Measurements from ENCODE around the gene SSC4D. TPM values are rescaled to one million over a fixed set of nuclear protein-coding genes. Genes with fewer than 3 reads are reported as not detected.

SSC4D gene
- 0.37 and 1.2 TPM in 2 replicates for total RNA-seq

DNA sequence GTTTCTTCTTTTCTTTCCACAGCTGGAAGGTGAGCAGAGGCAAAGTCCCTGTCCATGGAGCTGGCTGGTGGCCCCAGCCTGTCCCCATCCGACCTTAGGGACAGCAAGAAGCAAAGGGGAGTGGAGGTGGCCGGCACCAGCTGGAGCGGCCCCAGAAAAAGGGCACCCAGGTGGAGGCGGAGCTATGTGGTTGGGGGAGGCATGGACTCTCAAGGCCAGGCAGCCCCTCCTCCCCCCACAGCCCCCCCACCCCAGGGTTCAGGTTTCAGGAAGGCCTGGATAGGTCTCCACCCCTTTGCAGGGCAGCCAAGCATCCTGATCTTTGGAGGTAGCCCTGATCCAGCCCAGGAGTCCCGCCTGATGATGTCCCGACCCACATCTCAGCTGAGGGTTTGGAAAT, at the start of gene SSC4D:
Gene SSC4D, minus strand, starts transcription at position 161 of the 400 bp plus-strand sequence. CDS start 5,258 bp downstream, outside the sequence.

DNA sequence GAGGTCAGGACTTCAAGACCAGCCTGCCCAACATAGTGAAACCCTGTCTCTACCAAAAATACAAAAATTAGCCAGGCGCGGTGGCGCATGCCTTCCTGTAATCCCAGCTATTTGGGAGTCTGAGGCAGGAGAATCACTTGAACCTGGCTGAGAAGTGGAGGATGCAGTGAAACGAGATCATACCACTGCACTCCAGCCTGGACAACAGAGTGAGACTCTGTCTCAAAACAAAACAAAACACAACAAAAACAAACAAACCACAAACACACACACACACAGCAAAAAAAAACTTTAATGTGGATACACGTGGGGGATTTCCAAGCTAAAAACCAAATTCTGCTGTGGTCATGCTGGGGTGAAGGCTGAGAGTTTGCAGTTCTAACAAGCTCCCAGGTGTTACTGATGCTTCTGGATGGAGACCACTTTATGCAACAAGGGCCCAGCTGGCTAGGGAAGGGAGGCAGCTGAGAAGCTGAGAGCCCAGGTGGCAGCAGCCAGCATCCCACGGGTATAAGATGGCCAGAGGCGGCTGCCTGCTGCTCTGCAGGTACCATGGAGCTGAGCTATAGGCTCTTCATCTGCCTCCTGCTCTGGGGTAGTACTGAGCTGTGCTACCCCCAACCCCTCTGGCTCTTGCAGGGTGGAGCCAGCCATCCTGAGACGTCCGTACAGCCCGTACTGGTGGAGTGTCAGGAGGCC, 15.1 kb upstream of the SSC4D start, which contains the start of gene ZP3:
Gene ZP3, plus strand, starts transcription at position 538 of the 699 bp plus-strand sequence. Its CDS starts 15 bp downstream, at position 553.

DNA sequence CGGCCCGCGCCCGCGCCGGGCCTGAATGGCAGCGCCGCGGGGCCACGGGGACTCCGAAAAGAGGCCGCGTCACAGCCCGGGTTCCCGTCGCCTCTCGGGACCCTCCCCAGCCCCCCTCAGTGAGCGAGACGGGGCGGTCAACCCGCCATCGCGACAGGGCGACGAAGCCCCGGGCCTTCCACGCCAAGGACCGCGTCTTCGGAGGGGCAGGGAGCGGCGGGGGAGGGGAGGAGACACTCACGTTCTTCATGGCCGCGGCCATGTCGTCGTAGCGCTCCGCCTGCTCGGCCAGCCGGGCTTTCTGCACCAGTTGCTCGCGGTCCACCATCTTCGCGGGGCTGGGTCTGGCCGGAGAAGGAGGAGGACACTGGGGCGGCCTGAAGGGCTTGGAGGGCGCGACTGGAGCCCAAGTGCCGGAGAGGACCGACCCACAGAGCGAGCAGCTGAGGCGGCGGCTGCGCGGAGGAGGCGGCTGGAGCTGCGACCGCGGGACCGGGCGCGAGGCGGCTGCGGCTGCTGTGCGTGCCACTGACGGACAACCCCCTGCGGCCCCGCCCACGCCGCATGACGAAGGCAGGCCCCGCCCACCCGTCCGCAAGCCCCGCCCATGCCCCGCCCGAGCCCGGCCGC, 50.9 kb downstream of the SSC4D start, which contains the start of gene YWHAG:
Gene YWHAG, minus strand, starts transcription at position 511 of the 630 bp plus-strand sequence. Its CDS starts 183 bp downstream, at position 328.

Other genes with a start within 250 kb of the SSC4D start
- 6.8 and 7.9 TPM in 2 replicates for gene SRRM3, start 207.8 kb downstream of the SSC4D start, total RNA-seq
- gene HSPB1, start 107.0 kb downstream of the SSC4D start, total RNA-seq = 467 and 471 TPM in 2 replicates
- gene YWHAG, start 50.7 kb downstream of the SSC4D start, total RNA-seq = 71.0 and 81.4 TPM in 2 replicates
- gene ZP3, start 15.3 kb upstream of the SSC4D start, total RNA-seq = 3.7 and 4.6 TPM in 2 replicates
- gene DTX2, start 52.0 kb upstream of the SSC4D start, total RNA-seq = 7.8 and 17.3 TPM in 2 replicates
- gene UPK3B, start 100.9 kb upstream of the SSC4D start, total RNA-seq = not detected in 2 replicates
- 0.75 TPM in 1 of 2 replicates, not detected in the other for gene SPDYE16, start 133.6 kb upstream of the SSC4D start, total RNA-seq
- gene POMZP3, start 217.6 kb upstream of the SSC4D start, total RNA-seq = 1.6 and 2.0 TPM in 2 replicates

All from cardiac ventricle fibroblast (primary cell).